NCI-H526 (cell line): ENCODE measurements around the gene TLR1.
"Not testable (repeated sequence)": the region's sequence is repeated elsewhere in the genome, so short reads cannot be mapped to it uniquely, and the experiment has no call there.

Source experiments
- DNase-seq, 2 experiments: peaks; one replicate each; lab custom pipeline; 2025; lab: John Stamatoyannopoulos, UW

Gene TLR1

GRCh38 chr4:38805530-38806145 is 1.0 kb upstream of the TLR1 start:
- no peak for DNase-seq

GRCh38 chr4:38803833-38804653 is 548 bp downstream of the TLR1 start:
- no peak for DNase-seq

- DNase-seq = no peak
Observed at GRCh38 chr4:38802561-38803355, 1.8 kb downstream of the TLR1 start.

DNA sequence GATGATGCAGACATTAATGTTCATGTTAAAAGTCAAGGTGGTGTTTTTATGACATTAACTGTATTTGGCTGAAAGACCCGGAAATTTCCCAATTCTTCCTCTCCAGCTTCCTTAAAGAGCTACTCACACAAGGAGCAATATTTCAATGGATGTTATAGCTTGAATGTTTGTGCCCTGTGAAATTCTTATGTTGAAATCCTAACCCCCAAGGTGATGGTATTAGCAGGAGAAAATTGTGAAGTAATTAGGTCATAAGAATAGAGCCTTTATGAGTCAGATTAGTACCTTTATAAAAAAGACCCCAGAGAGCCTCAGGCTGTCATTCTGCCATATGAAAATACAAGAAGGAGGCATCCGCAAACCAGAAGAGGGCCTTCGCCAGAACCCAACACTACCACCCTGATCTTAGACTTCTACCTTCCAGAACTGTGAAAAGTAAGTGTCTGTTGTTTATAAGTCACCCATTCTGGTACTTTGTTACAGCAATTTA is 3.6 kb downstream of the TLR1 start:
- DNase-seq = no peak

GRCh38 chr4:38800366-38800765 is 4.2 kb downstream of the TLR1 start:
- no peak for DNase-seq

GRCh38 chr4:38795087-38795486 is 9.5 kb downstream of the TLR1 start:
- DNase-seq = no peak

- no peak for DNase-seq
Observed at GRCh38 chr4:38794051-38794450, 10.5 kb downstream of the TLR1 start.

- no peak for DNase-seq
Observed at GRCh38 chr4:38791010-38791409, 13.6 kb downstream of the TLR1 start.

DNA sequence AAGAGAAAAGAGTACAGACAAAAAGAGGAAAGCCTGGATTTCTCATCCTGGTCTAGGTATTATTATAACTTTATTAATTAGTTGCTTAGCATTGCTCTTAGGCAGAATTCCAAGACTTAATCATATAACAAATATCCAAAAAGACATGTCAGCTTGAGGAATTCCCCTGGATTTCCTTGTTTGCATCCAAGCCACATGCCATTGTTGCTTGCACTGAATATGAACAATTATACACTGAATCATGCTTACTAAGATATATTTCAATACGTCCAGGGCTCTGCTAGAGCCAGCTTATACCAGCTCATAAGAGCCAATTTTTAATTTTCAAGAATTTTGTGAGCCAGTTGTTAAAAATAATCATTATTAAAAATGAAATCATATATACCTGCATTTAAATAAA is 16.3 kb downstream of the TLR1 start:
- no peak for DNase-seq

DNA sequence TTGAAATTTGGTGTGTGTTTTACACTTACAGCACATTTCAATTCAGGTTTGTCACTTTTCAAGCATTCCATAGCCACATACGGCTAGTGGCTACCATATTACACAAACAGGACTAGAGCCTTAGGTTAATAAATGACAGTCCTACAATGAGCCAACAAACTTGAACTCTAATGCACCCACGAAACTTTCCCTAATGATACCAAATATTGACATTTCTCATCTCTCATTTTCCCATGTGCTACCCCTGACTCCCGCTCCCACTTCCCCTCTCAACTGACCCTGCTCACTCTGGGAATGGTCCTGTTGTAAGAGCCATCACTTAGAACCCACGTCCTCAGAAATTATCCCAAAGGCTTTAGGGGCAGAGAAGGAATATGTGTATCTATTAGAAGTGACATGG is 16.9 kb downstream of the TLR1 start:
- DNase-seq = no peak

- no peak for DNase-seq
Observed at GRCh38 chr4:38785901-38786402, 18.6 kb downstream of the TLR1 start.

DNA sequence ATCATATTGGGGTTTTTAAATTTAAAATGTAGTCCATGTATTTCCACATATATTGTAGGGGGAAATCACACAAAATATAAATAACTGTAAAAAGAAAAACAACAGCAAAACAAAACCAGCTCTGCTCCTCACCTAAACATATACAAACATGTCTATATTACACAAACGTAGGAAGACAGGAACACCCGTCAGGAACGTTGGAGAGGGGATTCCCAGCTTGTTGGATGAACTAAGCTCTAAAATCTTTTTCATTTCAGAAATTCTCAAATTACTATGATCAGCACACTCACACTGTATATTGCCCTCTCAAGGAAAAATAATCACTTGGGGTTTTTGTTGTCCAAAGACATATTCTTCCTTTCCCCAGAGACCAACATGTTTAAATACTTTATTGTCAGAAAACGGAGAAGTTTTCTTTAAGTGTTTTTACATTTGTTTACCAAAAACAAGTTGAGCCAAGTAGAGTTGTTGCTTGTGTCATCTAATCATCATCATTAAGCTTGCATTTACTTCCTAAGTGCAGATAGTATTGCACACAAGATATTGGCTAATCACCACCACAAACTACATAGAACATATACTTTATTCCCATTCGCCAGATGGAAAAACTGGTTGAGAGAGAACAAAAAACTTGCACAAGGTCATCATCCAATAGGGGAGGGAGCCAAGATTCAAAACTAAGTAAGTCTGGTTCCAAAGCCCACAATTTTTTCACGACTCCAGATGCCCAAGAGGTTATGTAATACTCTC is 19.4 kb downstream of the TLR1 start:
- DNase-seq = no peak

- no peak for DNase-seq
Observed at GRCh38 chr4:38784141-38784540, 20.4 kb downstream of the TLR1 start.

- no peak for DNase-seq
Observed at GRCh38 chr4:38783109-38783460, 21.5 kb downstream of the TLR1 start.

GRCh38 chr4:38782452-38783108 is 22.0 kb downstream of the TLR1 start, which contains the start of gene TLR10:
Gene TLR10, minus strand, starts transcription at chr4:38782990. Its CDS starts 7,400 bp downstream, at chr4:38775590.
- DNase-seq = peak in 1 of 2 experiments; percentile 77

- no peak for DNase-seq
Observed at GRCh38 chr4:38781854-38782261, 22.7 kb downstream of the TLR1 start.

- DNase-seq = no peak
Observed at GRCh38 chr4:38780833-38781484, 23.6 kb downstream of the TLR1 start.

GRCh38 chr4:38779790-38780189 is 24.8 kb downstream of the TLR1 start:
- DNase-seq = no peak

DNA sequence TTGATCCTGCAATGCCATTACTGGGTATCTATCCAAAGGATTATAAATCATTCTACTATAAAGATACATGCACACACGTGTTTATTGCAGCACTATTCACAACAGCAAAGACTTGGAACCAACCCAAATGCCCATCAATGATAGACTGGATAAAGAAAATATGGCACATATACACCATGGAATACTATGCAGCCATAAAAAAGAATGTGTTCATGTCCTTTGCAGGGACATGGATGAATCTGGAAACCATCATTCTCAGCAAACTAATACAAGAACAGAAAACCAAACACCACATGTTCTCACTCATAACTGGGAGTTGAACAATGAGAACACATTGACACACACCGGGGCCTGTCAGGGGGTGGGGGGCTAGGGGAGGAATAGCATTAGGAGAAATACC is 26.7 kb downstream of the TLR1 start:
- not testable (repeated sequence) for DNase-seq

DNA sequence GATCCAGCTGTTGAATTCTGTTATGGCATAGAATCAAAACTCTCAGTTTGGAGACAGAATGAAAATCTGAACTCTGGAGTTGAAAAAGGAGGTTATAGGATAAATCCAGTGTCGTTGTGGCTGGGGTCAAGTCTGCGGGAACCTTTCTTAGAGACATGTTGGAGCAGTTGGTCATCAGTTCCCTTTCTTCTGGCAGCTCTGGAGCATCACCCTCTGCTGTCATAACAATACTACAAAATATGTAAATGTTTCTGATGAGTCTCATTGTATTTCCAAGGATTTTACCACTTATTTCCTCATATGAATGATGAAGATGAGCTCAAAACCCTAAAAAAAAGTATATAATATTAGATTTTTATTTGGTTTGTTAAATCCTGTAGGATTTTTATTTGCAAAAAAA is 29.3 kb downstream of the TLR1 start:
- no peak for DNase-seq
